Pancreas (tissue), 10 donors: ENCODE measurements around the gene TRAK1. TPM values are rescaled to one million over a fixed set of nuclear protein-coding genes. Genes with fewer than 3 reads are reported as not detected.
"Not testable (repeated sequence)": the region's sequence is repeated elsewhere in the genome, so short reads cannot be mapped to it uniquely, and the experiment has no call there.

Experiments
- ATAC-seq, 4 donors: fragments of 200-7000 bp; cut with Tn5 transposase; one replicate each; pipeline versions ENCODE4 v1.8.0 to v1.9.1; 2020; ENCODE audit warnings: mild to moderate bottlenecking in 4 of 4, moderate library complexity in 4 of 4
- DNase-seq, 6 donors: peaks; one replicate each; pipeline ENCODE4 v3.0.0-alpha.2; 2020
- FAIRE-seq: peaks from 2 replicates; lab custom pipeline; 2012; peaks lifted over from hg19 to GRCh38; lab: Jason Lieb, UNC
- H3K27ac ChIP-seq, 4 donors: fragments of 200-600 bp; sonication (generic); 1 replicate in 3 of 4; 2 replicates in 1 of 4; pipeline versions ENCODE4 v1.5.0 to v1.8.0; 2020
- H3K27me3 ChIP-seq, 4 donors: fragments of 200-600 bp; one replicate each; pipeline ENCODE4 v1.8.0; 2021
- H3K36me3 ChIP-seq, 3 donors: fragments of 200-600 bp; sonication (generic) in 1 of 3; one replicate each; pipeline versions ENCODE4 v1.5.0 to v1.8.0; 2020 to 2021
- H3K4me1 ChIP-seq, 3 donors: fragments of 200-600 bp; one replicate each; pipeline ENCODE4 v1.8.0; 2021
- H3K4me3 ChIP-seq, 4 donors: fragments of 200-600 bp; sonication (generic) in 2 of 4; one replicate each; pipeline versions ENCODE4 v1.5.0 to v1.8.0; 2020 to 2021
- H3K9me3 ChIP-seq, 4 donors: fragments of 200-600 bp; one replicate each; pipeline ENCODE4 v1.8.0; 2021
- WGBS, 2 donors: extraction: QIAGEN DNeasy Blood & Tissue Kit; methylation state at CpG; one replicate each; pipeline ENCODE4 v1.1.7; 2013; 5-methylcytosine and 5-hydroxymethylcytosine counted together
- intact Hi-C, 3 donors: fragments of 100-400 bp; cut with DNase I; formaldehyde crosslinking; loops; one replicate each; pipeline versions ENCODE4 v1.11.1 to v1.14.2; 2022
- polyA plus RNA-seq, 2 donors: library from polyadenylated mRNA; stranded (reverse); fragments of 200-250 nt; gene quantifications; one replicate each; pipeline ENCODE4 v1.2.3, GENCODE V29; 2013
- total RNA-seq, 6 donors: library from RNA; stranded (reverse); fragmentation: NEBNext Ultra II Directional in 4 of 6; extraction: Animal tissue kit (Norgen Biotek cat#: 25700) in 4 of 6; gene quantifications; one replicate each; pipeline versions ENCODE4 v1.2.1 to v1.2.4, GENCODE V29; 2021 to 2023
- TF ChIP-seq, protein P1 (sequence below), 4 donors: fragments of 200-600 bp; sonication (generic) in 3 of 4; IDR thresholded peaks; one replicate each; pipeline versions ENCODE4 v1.5.0 to v1.8.0; 2021; ENCODE audit warnings: antibody characterized with exemption in 4 of 4
- donor health status: healthy with polysubstance abuse.
- donor health status: DM: no; HTN: no; CAD: no; lungs with moderate emphysema.
- donor health status: DM: no; HTN: no; CAD: no.
- donor health status: control.
- donor health status: control.
- donor health status: Bipolar disorder and iron deficiency.
- donor health status: DM: yes; HTN: yes; CAD: no.
- donor health status: DM: no; HTN: no; CAD: no.
- donor health status: DM: no; HTN: no; CAD: no.
- donor health status: DM: yes; HTN: yes; CAD: no.

TRAK1 gene, protein sequence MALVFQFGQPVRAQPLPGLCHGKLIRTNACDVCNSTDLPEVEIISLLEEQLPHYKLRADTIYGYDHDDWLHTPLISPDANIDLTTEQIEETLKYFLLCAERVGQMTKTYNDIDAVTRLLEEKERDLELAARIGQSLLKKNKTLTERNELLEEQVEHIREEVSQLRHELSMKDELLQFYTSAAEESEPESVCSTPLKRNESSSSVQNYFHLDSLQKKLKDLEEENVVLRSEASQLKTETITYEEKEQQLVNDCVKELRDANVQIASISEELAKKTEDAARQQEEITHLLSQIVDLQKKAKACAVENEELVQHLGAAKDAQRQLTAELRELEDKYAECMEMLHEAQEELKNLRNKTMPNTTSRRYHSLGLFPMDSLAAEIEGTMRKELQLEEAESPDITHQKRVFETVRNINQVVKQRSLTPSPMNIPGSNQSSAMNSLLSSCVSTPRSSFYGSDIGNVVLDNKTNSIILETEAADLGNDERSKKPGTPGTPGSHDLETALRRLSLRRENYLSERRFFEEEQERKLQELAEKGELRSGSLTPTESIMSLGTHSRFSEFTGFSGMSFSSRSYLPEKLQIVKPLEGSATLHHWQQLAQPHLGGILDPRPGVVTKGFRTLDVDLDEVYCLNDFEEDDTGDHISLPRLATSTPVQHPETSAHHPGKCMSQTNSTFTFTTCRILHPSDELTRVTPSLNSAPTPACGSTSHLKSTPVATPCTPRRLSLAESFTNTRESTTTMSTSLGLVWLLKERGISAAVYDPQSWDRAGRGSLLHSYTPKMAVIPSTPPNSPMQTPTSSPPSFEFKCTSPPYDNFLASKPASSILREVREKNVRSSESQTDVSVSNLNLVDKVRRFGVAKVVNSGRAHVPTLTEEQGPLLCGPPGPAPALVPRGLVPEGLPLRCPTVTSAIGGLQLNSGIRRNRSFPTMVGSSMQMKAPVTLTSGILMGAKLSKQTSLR
- total RNA-seq = 10 to 100 TPM in 4 of 6 donors, 1 to 10 TPM in 2; 9.3 to 24.3 (median 11.7) TPM
- polyA plus RNA-seq = 10 to 100 TPM; 10.6 to 19.7 TPM

DNA sequence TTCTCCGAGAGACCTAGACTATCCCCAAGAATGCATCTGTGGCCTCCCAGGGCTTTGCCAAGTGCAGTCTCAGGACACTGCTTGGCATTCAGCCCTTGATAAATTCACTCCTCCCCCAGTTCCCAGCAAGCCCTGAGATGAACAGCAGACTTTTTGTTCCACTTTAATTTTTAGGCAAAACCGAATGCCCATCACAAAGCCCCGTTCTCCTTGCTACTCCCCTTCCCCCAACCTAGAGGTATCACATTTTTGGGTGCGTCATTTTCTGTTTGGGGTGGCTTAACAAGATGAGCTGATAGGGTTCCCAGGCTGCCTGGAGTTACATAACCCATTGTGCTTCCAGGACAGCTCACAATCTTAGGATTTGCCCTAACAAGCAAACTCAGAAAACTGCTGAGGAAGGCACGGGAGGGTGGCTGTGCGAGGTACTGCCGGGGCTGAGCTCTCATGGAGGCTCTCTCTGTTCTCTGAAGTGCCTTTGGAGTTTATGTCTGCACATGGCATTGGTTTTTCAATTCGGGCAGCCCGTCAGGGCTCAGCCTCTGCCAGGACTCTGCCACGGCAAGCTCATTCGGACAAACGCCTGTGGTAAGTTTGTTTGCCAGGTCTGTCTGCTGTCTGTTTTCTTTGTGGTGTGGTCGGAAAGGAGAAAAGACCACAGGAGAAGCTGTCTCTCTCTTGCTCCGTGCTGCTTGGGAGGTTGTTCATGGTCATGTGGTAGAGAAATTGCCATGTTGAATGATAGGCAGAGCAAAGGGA is at the start of gene TRAK1:
Gene TRAK1, plus strand, starts transcription at position 385 of the 759 bp plus-strand sequence. Its CDS starts 113 bp downstream, at position 498.
- TF ChIP-seq, protein P1, sequence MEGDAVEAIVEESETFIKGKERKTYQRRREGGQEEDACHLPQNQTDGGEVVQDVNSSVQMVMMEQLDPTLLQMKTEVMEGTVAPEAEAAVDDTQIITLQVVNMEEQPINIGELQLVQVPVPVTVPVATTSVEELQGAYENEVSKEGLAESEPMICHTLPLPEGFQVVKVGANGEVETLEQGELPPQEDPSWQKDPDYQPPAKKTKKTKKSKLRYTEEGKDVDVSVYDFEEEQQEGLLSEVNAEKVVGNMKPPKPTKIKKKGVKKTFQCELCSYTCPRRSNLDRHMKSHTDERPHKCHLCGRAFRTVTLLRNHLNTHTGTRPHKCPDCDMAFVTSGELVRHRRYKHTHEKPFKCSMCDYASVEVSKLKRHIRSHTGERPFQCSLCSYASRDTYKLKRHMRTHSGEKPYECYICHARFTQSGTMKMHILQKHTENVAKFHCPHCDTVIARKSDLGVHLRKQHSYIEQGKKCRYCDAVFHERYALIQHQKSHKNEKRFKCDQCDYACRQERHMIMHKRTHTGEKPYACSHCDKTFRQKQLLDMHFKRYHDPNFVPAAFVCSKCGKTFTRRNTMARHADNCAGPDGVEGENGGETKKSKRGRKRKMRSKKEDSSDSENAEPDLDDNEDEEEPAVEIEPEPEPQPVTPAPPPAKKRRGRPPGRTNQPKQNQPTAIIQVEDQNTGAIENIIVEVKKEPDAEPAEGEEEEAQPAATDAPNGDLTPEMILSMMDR (IDR thresholded peaks at IDR 0.05) = no peak
- Histone ChIP-seq H3K4me3 (no peak within 1 kb of the TSS), H3K9me3 (no peaks in the 10 kb centered on the region), H3K27ac (no peak within 1 kb of the TSS), H3K27me3 (no peaks in the 10 kb centered on the region), H3K36me3 (no peaks in the 10 kb centered on the region), H3K4me1 (no peaks in the 10 kb centered on the region)
- WGBS, 2 donors = 88 to 90% methylated on average over 14 of the region's 14 CpGs
- peak in 1 of 4 donors; percentile 37 for ATAC-seq
- no peak for DNase-seq
- intact Hi-C loops = loop anchor here in 1 of 3 donors (10.0 kb wide), 2 partner anchors 56 to 196 kb away; no protein-coding TSS in a partner anchor
- no peak for FAIRE-seq

DNA sequence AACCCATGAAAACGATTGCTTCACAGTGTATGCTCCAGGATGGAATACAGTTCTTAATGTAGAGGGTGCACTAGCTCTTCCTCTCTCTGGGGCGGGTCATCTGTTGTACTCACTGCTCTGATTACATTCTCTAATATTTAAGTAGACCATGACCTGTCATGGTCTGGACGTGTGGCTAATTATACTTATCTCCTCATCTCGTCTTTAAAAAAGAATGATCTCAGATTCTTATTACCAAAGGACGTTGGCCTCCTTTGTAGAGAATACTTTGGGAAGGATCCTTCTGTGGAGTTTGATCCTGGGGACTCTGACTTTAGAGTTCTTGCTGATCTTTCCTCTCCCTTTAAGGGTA is 48.4 kb upstream of the TRAK1 start:
- ATAC-seq = peak in 2 of 4 donors; percentile 15 to 32

DNA sequence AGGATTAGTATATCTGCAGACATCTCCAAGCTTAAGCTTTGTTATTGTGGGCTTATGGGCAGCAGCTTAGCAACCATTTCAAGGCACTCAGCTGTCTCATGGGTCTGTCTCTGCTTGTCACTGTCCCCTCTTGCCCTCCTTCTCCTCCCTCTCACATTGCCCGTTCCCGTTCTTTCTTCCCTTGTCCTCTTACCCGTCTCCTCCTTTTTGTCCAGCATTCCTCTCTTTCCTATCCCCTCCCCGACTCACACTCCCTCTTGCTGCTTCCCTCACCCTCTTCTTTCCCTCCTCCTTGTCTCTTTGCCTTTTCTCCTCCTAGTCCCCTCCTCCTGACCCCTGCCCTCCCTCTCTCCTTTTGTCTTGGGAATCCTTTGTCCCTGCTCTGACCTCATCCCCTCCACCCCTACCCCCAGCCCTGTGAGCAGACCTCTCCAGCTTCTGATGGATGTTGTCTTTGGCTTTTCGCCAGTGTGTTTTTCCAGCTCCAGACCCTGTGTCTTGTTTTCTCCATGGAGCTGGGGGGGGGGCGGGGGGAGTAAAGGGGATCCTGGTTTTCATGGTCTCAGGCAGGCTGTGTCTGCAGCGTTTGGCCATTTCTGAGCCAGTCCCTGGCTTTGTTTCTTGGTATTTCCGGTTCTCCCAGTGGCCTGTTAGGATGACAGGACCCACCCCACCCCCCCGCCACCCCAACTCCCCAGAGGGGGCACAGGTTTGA is 47.9 kb upstream of the TRAK1 start:
- Histone ChIP-seq H3K27me3 (no peaks in the 10 kb centered on the region), H3K4me1 (peaks cover 9 to 21% (median 15%) of the 10 kb centered on the region in 3 donors), H3K36me3 (no peaks in the 10 kb centered on the region), H3K9me3 (no peaks in the 10 kb centered on the region), H3K27ac (no peak overlapping the region), H3K4me3 (no peak overlapping the region)
- FAIRE-seq (no peak), ATAC-seq (peak; percentile 38 to 52 (median 50)), DNase-seq (no peak)
- TF ChIP-seq, protein P1 (IDR thresholded peaks at IDR 0.05) = no peak
- WGBS, 2 donors = 45 to 51% methylated on average over 8 to 9 of the region's 9 CpGs
- intact Hi-C loops = no loop called here

More for the DNA sequence above, 48.4 kb upstream of the TRAK1 start:
- no peaks in the 10 kb centered on the region for H3K27me3 ChIP-seq
- 57 to 58% methylated on average over 5 of the region's 5 CpGs for WGBS, 2 donors
- intact Hi-C loops = no loop called here
- H3K9me3 ChIP-seq = no peaks in the 10 kb centered on the region
- FAIRE-seq (no peak), DNase-seq (no peak)
- H3K4me1 ChIP-seq = peaks cover 9 to 21% (median 15%) of the 10 kb centered on the region in 3 donors
- H3K4me3 ChIP-seq = no peak overlapping the region
- no peaks in the 10 kb centered on the region for H3K36me3 ChIP-seq
- TF ChIP-seq, protein P1 (IDR thresholded peaks at IDR 0.05) = no peak
- no peak overlapping the region for H3K27ac ChIP-seq

DNA sequence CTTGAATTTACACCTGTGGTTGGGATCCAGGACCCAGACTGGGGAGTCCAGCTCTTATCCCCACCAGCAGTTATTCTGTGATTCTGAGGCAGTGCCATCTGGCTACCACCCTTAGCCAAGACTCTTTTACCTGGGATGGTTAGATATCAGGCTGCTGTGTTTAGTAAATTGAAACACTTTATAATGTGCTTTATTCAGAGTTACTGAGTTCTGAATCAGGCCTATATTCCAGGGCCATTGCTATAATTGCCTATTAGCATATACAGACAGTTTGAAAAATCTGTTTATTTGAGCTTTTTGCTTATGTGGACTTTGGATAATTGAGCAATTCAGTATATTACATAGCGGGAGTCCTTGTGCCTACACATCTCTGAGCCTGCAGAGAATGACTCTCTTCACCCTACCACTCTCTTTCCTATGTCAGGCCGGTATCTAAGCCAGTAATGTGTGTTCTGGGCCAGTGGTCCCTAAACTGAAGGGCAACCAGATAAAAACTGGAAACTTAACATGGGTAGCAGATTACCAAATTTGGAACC is 45.4 kb upstream of the TRAK1 start:
- DNase-seq (no peak), FAIRE-seq (no peak), ATAC-seq (no peak)
- H3K4me3 ChIP-seq = no peak overlapping the region
- H3K4me1 ChIP-seq = peaks cover 9 to 21% (median 15%) of the 10 kb centered on the region in 3 donors
- H3K27me3 ChIP-seq = no peaks in the 10 kb centered on the region
- H3K9me3 ChIP-seq = no peaks in the 10 kb centered on the region
- H3K27ac ChIP-seq = no peak overlapping the region
- TF ChIP-seq, protein P1 (IDR thresholded peaks at IDR 0.05) = no peak
- intact Hi-C loops = no loop called here
- 92 to 96% methylated on average over 2 of the region's 2 CpGs for WGBS, 2 donors
- H3K36me3 ChIP-seq = no peaks in the 10 kb centered on the region

DNA sequence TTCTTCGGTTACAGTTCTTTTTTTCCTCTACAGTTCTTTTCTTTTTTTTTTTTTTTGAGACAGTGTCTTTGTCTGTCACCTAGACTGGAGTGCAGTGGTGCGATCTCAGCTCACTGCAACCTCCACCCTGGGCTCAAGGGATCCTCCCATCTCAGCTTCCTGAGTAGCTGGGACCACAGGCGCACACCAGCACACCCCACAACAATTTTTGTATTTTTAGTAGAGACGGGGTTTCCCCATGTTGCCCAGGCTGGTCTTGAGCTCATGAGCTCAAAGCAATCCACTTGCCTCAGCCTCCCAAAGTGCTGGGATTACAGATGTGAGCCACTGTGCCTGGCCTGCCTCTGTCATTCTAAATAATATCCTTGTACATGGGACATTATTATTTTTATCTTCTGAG is 42.6 kb upstream of the TRAK1 start:
- H3K4me1 ChIP-seq = peaks cover 14 to 28% (median 22%) of the 10 kb centered on the region in 3 donors
- H3K27ac ChIP-seq, H3K27me3 ChIP-seq, H3K4me3 ChIP-seq, intact Hi-C loops, FAIRE-seq, ATAC-seq, H3K36me3 ChIP-seq, DNase-seq, H3K9me3 ChIP-seq: not testable (repeated sequence)
- 72 to 92% methylated on average over 4 of the region's 4 CpGs for WGBS, 2 donors
